Testis (tissue), 5 donors: ENCODE measurements around the gene TENT4A. TPM values are rescaled to one million over a fixed set of nuclear protein-coding genes. Genes with fewer than 3 reads are reported as not detected.
"Not testable (repeated sequence)": the region's sequence is repeated elsewhere in the genome, so short reads cannot be mapped to it uniquely, and the experiment has no call there.

Experiments
- DNase-seq: peaks from one replicate; pipeline ENCODE4 v3.0.0-alpha.2; 2019
- H3K27ac ChIP-seq, 2 donors: fragments of 200-600 bp; sonication (generic); one replicate each; pipeline ENCODE4 v1.5.1; 2019
- H3K27me3 ChIP-seq: fragments of 200-600 bp; sonication (generic); one replicate; pipeline ENCODE4 v1.5.1; 2019
- H3K36me3 ChIP-seq: fragments of 200-600 bp; sonication (generic); one replicate; pipeline ENCODE4 v1.5.1; 2017; ENCODE audit warnings: low read depth; ENCODE audit errors: missing control alignments
- H3K4me1 ChIP-seq: fragments of 200-600 bp; sonication (generic); one replicate; pipeline ENCODE4 v1.5.1; 2019
- H3K4me3 ChIP-seq, 2 donors: fragments of 200-600 bp; sonication (generic); one replicate each; pipeline ENCODE4 v1.5.1; 2017 to 2019
- H3K9me3 ChIP-seq: fragments of 200-600 bp; sonication (generic); one replicate; pipeline ENCODE4 v1.5.1; 2017
- POLR2A ChIP-seq: fragments of 450-650 bp; IDR thresholded peaks from one replicate; pipeline ENCODE4 v1.6.1; 2017; ENCODE audit warnings: antibody characterized with exemption, mild to moderate bottlenecking, moderate library complexity
- WGBS, 2 donors: methylation state at CpG; one replicate each; pipeline ENCODE4 v1.1.5; 2018; 5-methylcytosine and 5-hydroxymethylcytosine counted together
- intact Hi-C: fragments of 100-400 bp; cut with DNase I; formaldehyde crosslinking; loops from one replicate; pipeline ENCODE4 v1.15.1; 2023; ENCODE audit warnings: low total_unique reads
- long read RNA-seq, 2 donors: transcript quantifications; one replicate each; lab custom pipeline, GENCODE V29; 2026
- polyA plus RNA-seq: library from polyadenylated mRNA; stranded (reverse); fragments of 350-450 nt; fragmentation: Illumina TruSeq; extraction: RNeasy Lipid Tissue Mini Kit (QIAGEN cat#74804); gene quantifications from one replicate; pipeline ENCODE4 v1.2.3, GENCODE V29; 2014; ENCODE audit warnings: low read depth, low replicate concordance; ENCODE audit not compliant: insufficient read depth
- total RNA-seq, 2 donors: library from RNA; depleted of rRNA; stranded (reverse); fragments of >200 nt; gene quantifications; one replicate each; pipeline ENCODE4 v1.2.3, GENCODE V29; 2016
- TF ChIP-seq, protein P1 (sequence below), 3 experiments: fragments of 450-650 bp in 2 of 3; fragments of 200-600 bp in 1 of 3; sonication (generic) in 1 of 3; IDR thresholded peaks; one replicate each; pipeline ENCODE4 v1.5.1; 2016 to 2019; ENCODE audit warnings: antibody characterized with exemption in 3 of 3, mild to moderate bottlenecking in 2 of 3, moderate library complexity in 1 of 3

TENT4A gene
- total RNA-seq, result 10 to 100 TPM; 46.2 to 51.3 TPM
- polyA plus RNA-seq, result 23.1 TPM
- long read RNA-seq, donor 1, result 0 reads
- long read RNA-seq, donor 2, full-length matches to known transcripts, result 2 of 2 reads
- long read RNA-seq, donor 2, partial matches to known transcripts, result 0 of 2 reads
- long read RNA-seq, donor 2, other reads (novel, unspliced or antisense), result 0 of 2 reads

DNA sequence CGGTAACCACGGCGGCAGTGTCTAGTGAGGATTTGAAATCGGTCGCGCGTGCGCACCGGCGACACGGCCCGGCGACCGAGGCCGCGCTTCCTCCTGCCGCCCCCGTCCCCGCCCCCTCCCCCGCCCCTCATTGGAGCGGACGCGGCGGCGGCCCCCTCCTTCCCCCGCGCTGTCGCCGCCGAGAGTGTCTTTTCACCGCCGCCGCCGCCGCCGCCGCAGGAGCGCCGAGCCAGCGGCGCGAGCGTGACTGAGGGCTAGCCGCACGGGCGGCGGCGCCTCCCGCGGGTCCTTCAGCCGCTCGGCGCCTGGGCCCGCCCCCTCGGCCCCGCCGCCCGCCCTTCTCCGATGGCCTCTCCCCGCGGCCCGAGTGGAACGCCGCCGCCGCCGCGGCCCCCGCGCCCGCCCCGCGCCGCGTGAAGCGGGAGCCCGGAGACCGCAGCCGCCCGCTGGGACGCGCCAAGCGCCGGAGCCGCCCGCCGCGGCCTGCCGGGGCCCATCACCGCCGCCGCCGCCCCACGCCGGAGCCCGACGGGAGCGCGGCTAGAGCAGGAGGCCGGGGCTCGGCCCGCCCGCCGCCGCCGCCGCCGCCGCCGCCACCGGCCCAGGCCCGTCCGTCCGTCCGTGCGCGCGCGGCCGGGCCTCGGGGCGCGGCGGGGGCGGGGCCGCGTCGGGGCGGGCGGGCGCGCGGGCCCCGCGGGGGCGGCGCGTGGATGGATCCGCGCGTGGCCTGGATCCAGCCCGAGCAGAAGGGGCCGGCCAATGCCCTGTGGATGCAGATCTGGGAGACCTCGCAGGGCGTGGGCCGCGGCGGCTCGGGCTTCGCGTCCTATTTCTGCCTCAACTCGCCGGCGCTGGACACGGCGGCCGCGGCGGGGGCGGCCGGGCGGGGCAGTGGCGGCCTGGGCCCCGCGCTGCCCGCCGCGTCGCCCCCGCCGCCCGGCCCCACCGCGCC, at the start of gene TENT4A:
Gene TENT4A, plus strand, starts transcription at position 159 of the 952 bp plus-strand sequence. Its CDS starts 552 bp downstream, at position 711.
- TF ChIP-seq POLR2A, result no peak
- TF ChIP-seq, protein P1, sequence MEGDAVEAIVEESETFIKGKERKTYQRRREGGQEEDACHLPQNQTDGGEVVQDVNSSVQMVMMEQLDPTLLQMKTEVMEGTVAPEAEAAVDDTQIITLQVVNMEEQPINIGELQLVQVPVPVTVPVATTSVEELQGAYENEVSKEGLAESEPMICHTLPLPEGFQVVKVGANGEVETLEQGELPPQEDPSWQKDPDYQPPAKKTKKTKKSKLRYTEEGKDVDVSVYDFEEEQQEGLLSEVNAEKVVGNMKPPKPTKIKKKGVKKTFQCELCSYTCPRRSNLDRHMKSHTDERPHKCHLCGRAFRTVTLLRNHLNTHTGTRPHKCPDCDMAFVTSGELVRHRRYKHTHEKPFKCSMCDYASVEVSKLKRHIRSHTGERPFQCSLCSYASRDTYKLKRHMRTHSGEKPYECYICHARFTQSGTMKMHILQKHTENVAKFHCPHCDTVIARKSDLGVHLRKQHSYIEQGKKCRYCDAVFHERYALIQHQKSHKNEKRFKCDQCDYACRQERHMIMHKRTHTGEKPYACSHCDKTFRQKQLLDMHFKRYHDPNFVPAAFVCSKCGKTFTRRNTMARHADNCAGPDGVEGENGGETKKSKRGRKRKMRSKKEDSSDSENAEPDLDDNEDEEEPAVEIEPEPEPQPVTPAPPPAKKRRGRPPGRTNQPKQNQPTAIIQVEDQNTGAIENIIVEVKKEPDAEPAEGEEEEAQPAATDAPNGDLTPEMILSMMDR (IDR thresholded peaks at IDR 0.05), result no peak
- no peaks in the 10 kb centered on the region for H3K36me3 ChIP-seq
- H3K4me1 ChIP-seq, result peaks cover 38% of the 10 kb centered on the region
- intact Hi-C loops, result no loop called here
- H3K9me3 ChIP-seq, result no peaks in the 10 kb centered on the region
- 0 to 1% methylated on average over 16 to 32 of the region's 174 CpGs for WGBS, 2 donors
- H3K4me3 ChIP-seq, result peak within 1 kb of the TSS; percentile 76 to 86
- peak within 1 kb of the TSS; percentile 78 to 97 for H3K27ac ChIP-seq
- H3K27me3 ChIP-seq, result no peaks in the 10 kb centered on the region
- DNase-seq, result peak; percentile 48

DNA sequence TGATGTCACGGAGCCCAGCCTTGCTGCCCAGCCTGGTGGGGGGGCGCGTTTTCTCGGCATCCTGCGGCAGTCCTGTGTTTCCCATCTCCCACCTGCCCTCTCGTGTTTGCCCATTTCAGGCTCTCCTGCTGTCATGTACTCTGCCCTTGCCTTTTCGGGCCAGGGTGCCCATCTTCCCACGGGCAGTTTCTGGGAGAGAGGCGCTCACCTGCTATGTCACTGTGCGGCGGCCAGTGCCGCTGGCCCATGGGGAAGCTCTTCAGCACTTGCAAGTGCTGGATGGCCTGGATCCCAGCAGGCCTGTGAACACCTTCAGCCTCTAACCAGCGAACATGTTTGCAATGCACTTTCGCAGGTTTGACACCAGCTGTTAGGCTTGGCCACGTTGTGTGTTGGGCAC, 46.5 kb upstream of the TENT4A start:
- DNase-seq, result no peak
- no peak for TF ChIP-seq POLR2A
- TF ChIP-seq, protein P1 (IDR thresholded peaks at IDR 0.05), result no peak
- WGBS, 2 donors, result 90 to 93% methylated on average over 11 to 15 of the region's 15 CpGs
- no peaks in the 10 kb centered on the region for H3K27me3 ChIP-seq
- no peaks in the 10 kb centered on the region for H3K36me3 ChIP-seq
- intact Hi-C loops, result no loop called here
- no peak overlapping the region for H3K4me3 ChIP-seq
- no peaks in the 10 kb centered on the region for H3K4me1 ChIP-seq
- no peaks in the 10 kb centered on the region for H3K9me3 ChIP-seq
- H3K27ac ChIP-seq, result no peak overlapping the region

DNA sequence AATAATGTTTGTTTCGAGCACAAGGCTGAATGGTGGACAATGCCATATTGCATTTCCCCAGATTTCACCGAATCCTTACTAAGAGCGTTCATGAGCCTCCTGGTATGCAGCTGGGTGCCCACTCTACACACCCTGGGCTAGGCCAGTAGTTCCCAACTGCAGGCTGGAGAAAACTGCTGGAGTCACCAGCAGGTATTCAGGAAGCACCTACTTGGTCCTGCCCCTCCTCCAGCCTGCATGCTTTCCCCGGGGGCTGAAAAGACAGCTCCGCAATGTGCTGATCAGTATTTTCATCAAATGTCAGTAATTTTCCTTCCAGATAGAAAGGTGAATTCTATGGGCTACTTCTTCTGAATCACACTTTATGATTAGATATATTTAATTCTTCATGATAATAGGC, 45.6 kb upstream of the TENT4A start:
- H3K27me3 ChIP-seq, result no peaks in the 10 kb centered on the region

DNA sequence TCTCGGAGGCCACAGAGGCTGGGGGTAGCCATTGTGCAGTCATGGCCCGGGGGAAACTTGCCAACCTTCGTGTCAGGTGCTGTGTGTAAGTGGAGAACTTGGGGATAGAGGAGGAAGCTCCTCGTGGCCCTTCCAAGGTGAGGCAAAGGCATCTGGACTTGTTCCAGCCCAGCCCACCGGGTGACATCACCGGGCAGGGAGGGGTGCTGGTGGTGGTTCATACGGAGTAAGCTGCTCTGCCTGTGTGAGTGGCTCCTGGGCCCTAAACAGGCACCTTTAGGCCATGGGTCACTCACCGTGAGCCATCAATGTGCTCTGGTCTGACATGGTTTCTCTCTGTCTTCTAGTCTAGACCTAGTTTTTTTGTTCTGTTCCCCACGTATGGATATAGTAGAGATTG, 44.5 kb upstream of the TENT4A start:
- not testable (repeated sequence) for H3K27ac ChIP-seq, H3K36me3 ChIP-seq
- WGBS, 2 donors, result 79 to 89% methylated on average over 7 to 9 of the region's 9 CpGs

More for the DNA sequence above, 45.6 kb upstream of the TENT4A start:
- TF ChIP-seq, protein P1 (IDR thresholded peaks at IDR 0.05), result no peak
- no peak for TF ChIP-seq POLR2A
- intact Hi-C loops, result no loop called here
- no peak for DNase-seq
- H3K4me3 ChIP-seq, result no peak overlapping the region
- no peaks in the 10 kb centered on the region for H3K9me3 ChIP-seq
- no peak overlapping the region for H3K27ac ChIP-seq
- H3K4me1 ChIP-seq, result no peaks in the 10 kb centered on the region
- WGBS, 2 donors, result 95 to 98% methylated on average over 5 of the region's 5 CpGs
- no peaks in the 10 kb centered on the region for H3K36me3 ChIP-seq

DNA sequence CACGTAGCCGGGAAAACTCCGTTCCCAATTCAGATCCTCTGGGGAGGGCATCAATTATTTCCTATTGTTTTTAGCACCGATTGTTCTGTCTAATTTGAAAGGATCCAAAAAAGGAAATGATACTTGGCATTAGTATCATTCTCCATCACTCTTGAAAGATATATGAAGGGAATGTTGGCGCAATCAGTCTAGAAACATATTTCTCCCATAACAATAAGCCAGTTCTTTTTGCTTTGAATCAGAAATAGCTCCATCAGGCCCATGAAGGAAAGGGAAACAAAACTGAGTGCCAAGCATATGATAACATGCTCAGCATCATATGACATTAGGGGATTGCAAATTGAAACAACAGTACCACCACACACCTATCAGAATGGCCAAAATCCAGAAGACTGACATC, 40.2 kb upstream of the TENT4A start:
- Histone ChIP-seq H3K27me3 (no peaks in the 10 kb centered on the region), H3K36me3 (no peaks in the 10 kb centered on the region), H3K4me3 (no peak overlapping the region), H3K4me1 (no peaks in the 10 kb centered on the region), H3K27ac (no peak overlapping the region), H3K9me3 (no peaks in the 10 kb centered on the region)
- WGBS, 2 donors, result 67 to 80% methylated on average over 5 of the region's 5 CpGs
- no peak for TF ChIP-seq POLR2A
- TF ChIP-seq, protein P1 (IDR thresholded peaks at IDR 0.05), result no peak
- no peak for DNase-seq
- intact Hi-C loops, result no loop called here

More for the DNA sequence above, 44.5 kb upstream of the TENT4A start:
- H3K27me3 ChIP-seq, intact Hi-C loops, H3K4me3 ChIP-seq, H3K4me1 ChIP-seq, DNase-seq, H3K9me3 ChIP-seq: not testable (repeated sequence)
